GM21723 (cell line): Measurements from ENCODE around the gene HTRA1.

Experiments used
- ATAC-seq: cut with Tn5 transposase; IDR thresholded peaks from one replicate; pipeline ENCODE4 v1.9.1; 2021; ENCODE audit warnings: mild to moderate bottlenecking, moderate library complexity; ENCODE audit not compliant: unreplicated experiment

Gene HTRA1

GRCh38 chr10:122514045-122514840, 52.9 kb downstream of the HTRA1 start:
- no peak for ATAC-seq

- no peak for ATAC-seq
Measured at GRCh38 chr10:122515022-122515424, 53.7 kb downstream of the HTRA1 start.

GRCh38 chr10:122515588-122516231, 54.4 kb downstream of the HTRA1 start:
- peak; percentile 81 for ATAC-seq

GRCh38 chr10:122516734-122517133, 55.4 kb downstream of the HTRA1 start:
- ATAC-seq = no peak

GRCh38 chr10:122519144-122519543, 57.8 kb downstream of the HTRA1 start:
- ATAC-seq = no peak

GRCh38 chr10:122519873-122520272, 58.5 kb downstream of the HTRA1 start:
- no peak for ATAC-seq

- no peak for ATAC-seq
Measured at GRCh38 chr10:122521011-122521410, 59.7 kb downstream of the HTRA1 start.

GRCh38 chr10:122524811-122525210, 63.5 kb downstream of the HTRA1 start:
- no peak for ATAC-seq

GRCh38 chr10:122525788-122526187, 64.4 kb downstream of the HTRA1 start:
- no peak for ATAC-seq

GRCh38 chr10:122526892-122527291, 65.5 kb downstream of the HTRA1 start:
- no peak for ATAC-seq

GRCh38 chr10:122530177-122530576, 68.8 kb downstream of the HTRA1 start:
- no peak for ATAC-seq

GRCh38 chr10:122531261-122531660, 69.9 kb downstream of the HTRA1 start:
- ATAC-seq = no peak

GRCh38 chr10:122531939-122532338, 70.6 kb downstream of the HTRA1 start:
- ATAC-seq = no peak

GRCh38 chr10:122532601-122533296, 71.4 kb downstream of the HTRA1 start:
- no peak for ATAC-seq

- no peak for ATAC-seq
Measured at GRCh38 chr10:122537545-122537944, 76.2 kb downstream of the HTRA1 start.

GRCh38 chr10:122541541-122542002, 80.2 kb downstream of the HTRA1 start:
- ATAC-seq = no peak

GRCh38 chr10:122543676-122544445, 82.5 kb downstream of the HTRA1 start:
- ATAC-seq = no peak

- no peak for ATAC-seq
Measured at GRCh38 chr10:122544493-122544892, 83.1 kb downstream of the HTRA1 start.

- ATAC-seq = no peak
Measured at GRCh38 chr10:122546242-122546641, 84.9 kb downstream of the HTRA1 start.

GRCh38 chr10:122548407-122549085, 87.2 kb downstream of the HTRA1 start:
- ATAC-seq = no peak
